ENCODE measurements around the gene RBM43. TPM values are rescaled to one million over a fixed set of nuclear protein-coding genes. Genes with fewer than 3 reads are reported as not detected.
A peak's percentile ranks its signal among the peaks of the same experiment; 100 is the strongest.

The RBM43 gene
- total RNA-seq, 1 donor from 2014 or later = 5.1 TPM

DNA sequence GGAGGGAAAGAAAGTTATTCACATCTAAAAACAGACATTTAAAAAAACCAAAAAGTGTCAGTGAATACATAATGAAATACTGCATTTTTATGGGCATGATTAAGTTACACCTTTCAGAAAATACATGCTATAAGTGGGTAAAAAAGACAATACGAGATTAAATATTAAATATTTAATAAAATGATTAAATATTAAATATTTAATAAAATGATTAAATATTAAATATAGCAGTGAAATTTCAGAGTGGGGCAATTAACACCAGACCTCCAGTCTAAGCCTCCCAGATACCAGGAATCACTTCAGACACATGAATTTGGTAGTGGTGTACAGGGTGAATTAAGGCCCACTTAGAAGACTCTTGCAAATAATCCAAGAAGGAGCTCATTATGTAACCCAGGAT is 15.5 kb downstream of the RBM43 start:
- peaks cover 21% of the 10 kb centered on the region for H3K36me3 Mint-ChIP-seq
- H3K4me3 Mint-ChIP-seq = no peak overlapping the region
- peaks cover 2% of the 10 kb centered on the region for H3K4me1 Mint-ChIP-seq (ENCODE audit: unreplicated experiment)
- H3K9me3 Mint-ChIP-seq = peaks cover 13% of the 10 kb centered on the region
- DNase-seq (ENCODE audit: extremely low spot score, unreplicated experiment) = no peak
- TF ChIP-seq CTCF (conservative IDR thresholded peaks at IDR 0.05) = no peak
- H3K27me3 Mint-ChIP-seq = no peaks in the 10 kb centered on the region
- H3K27ac Mint-ChIP-seq = no peak overlapping the region

- peak overlapping the region; percentile 85 for H3K27ac Mint-ChIP-seq
- no peak for DNase-seq (ENCODE audit: extremely low spot score, unreplicated experiment)
- H3K4me3 Mint-ChIP-seq = peak overlapping the region; percentile 54
- H3K27me3 Mint-ChIP-seq = no peaks in the 10 kb centered on the region
- peaks cover 9% of the 10 kb centered on the region for H3K9me3 Mint-ChIP-seq
- H3K4me1 Mint-ChIP-seq (ENCODE audit: unreplicated experiment) = peaks cover 7% of the 10 kb centered on the region
- no peak for TF ChIP-seq CTCF (conservative IDR thresholded peaks at IDR 0.05)
- H3K36me3 Mint-ChIP-seq = peaks cover 4% of the 10 kb centered on the region
Measured at GRCh38 chr2:151243468-151243867, 18.2 kb downstream of the RBM43 start.

DNA sequence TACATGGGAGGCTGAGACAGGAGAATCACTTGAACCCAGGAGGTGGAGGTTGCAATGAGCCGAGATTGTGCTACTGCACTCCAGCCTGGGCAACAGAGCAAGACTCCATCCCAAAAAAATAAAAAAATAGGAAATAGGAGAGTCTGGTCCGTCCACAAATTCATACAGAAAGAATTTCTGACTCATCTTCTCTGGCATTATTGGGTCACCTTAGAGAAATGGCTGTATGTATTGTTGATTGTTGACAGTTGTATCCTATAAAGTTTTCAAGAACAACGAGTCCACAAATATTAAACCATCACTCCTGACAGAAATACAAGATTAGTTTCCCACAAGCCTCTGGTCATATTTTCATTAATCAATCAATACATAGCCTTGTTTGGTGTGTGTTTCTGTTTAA is 20.4 kb downstream of the RBM43 start:
- H3K27ac Mint-ChIP-seq = no peak overlapping the region
- peaks cover 8% of the 10 kb centered on the region for H3K9me3 Mint-ChIP-seq
- no peaks in the 10 kb centered on the region for H3K27me3 Mint-ChIP-seq
- no peak for DNase-seq (ENCODE audit: extremely low spot score, unreplicated experiment)
- no peak for TF ChIP-seq CTCF (conservative IDR thresholded peaks at IDR 0.05)
- H3K4me1 Mint-ChIP-seq (ENCODE audit: unreplicated experiment) = peaks cover 18% of the 10 kb centered on the region
- no peak overlapping the region for H3K4me3 Mint-ChIP-seq
- peaks cover 3% of the 10 kb centered on the region for H3K36me3 Mint-ChIP-seq

GRCh38 chr2:151240433-151240832 is 21.2 kb downstream of the RBM43 start:
- no peak for DNase-seq (ENCODE audit: extremely low spot score, unreplicated experiment)
- peaks cover 2% of the 10 kb centered on the region for H3K36me3 Mint-ChIP-seq
- TF ChIP-seq CTCF (conservative IDR thresholded peaks at IDR 0.05) = no peak
- no peaks in the 10 kb centered on the region for H3K27me3 Mint-ChIP-seq
- H3K27ac Mint-ChIP-seq = no peak overlapping the region
- no peak overlapping the region for H3K4me3 Mint-ChIP-seq
- H3K4me1 Mint-ChIP-seq (ENCODE audit: unreplicated experiment) = peaks cover 24% of the 10 kb centered on the region
- H3K9me3 Mint-ChIP-seq = peaks cover 4% of the 10 kb centered on the region

GRCh38 chr2:151239624-151240023 is 22.0 kb downstream of the RBM43 start:
- Mint-ChIP-seq H3K27ac (no peak overlapping the region), H3K4me1 (ENCODE audit: unreplicated experiment) (peaks cover 24% of the 10 kb centered on the region), H3K36me3 (no peaks in the 10 kb centered on the region), H3K9me3 (no peaks in the 10 kb centered on the region), H3K4me3 (no peak overlapping the region), H3K27me3 (no peaks in the 10 kb centered on the region)
- no peak for TF ChIP-seq CTCF (conservative IDR thresholded peaks at IDR 0.05)
- DNase-seq (ENCODE audit: extremely low spot score, unreplicated experiment) = no peak
